ENCODE measurements around the gene DGKB.

DGKB gene

DNA sequence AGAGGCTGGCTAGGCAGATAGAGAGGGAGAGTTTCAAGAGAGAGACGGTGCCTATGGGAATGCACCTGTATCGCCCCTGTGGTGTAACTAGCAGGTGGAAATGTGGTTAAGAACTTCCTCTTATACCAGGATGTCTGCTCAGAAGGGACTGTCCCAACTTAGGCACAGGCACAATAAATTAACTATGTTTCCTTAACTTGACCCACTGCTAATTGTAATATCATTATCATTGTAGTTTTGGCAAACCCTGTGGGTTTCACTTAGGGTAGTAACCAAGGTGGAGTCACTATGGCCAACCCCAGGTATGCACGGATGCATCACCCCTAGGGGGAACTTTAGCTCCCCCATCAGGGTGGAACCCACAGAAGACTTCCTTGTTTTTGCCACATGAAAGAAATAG lies 455.7 kb downstream of the DGKB start:
- Histone ChIP-seq H3K36me3 (ENCODE audit: control insufficient read depth in 1 of 2, insufficient read depth in 2 of 2, low read length in 2 of 2) (no peaks in the 10 kb centered on the region), H3K4me3 (ENCODE audit: low read depth in 1 of 2, low read length in 2 of 2) (no peak overlapping the region), H3K4me1 (ENCODE audit: control insufficient read depth in 1 of 2, insufficient read depth in 2 of 2, low read length in 2 of 2) (no peaks in the 10 kb centered on the region), H3K9me3 (ENCODE audit: control insufficient read depth in 1 of 2, low read length in 2 of 2) (no peaks in the 10 kb centered on the region), H3K27ac (ENCODE audit: low read length) (no peak overlapping the region), H3K27me3 (ENCODE audit: low read depth, low read length) (no peaks in the 10 kb centered on the region)

DNA sequence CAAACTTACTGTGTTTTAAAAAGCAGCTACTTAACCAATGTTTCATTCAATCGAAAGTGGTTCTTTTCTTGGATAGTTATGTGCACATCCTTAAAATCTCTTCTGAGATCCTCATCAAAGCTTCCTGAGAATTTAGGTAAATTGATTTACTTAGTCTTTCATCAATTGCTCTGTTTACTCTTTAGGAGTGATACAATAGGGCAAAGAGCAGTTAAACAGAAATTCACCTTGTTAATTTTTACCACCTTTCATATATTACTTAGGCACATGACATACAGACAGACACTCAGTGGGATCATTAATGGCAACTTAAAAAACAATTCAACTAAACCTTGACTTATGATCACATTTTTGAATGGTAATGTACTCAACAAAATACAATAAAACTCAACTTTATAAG lies 456.3 kb downstream of the DGKB start:
- H3K27ac ChIP-seq (ENCODE audit: low read length): no peak overlapping the region

DNA sequence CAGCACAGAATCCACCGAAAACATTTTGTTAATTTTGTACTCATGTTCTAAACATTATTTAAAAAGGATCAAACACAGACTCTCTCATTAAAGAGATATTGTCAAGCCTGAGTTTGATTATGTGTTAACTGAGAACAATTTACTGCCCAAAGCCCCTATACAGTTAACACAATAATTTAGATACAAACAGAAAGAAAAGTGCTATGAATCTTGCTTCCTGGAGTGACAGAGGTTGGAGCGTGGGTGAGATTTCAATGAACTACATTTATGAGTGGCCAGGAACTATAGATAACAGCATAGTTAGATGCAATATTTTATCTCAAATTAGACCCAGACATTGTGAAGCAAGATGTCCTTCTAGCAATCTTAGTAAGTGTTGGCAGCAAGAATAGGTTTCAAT lies 464.2 kb downstream of the DGKB start:
- Histone ChIP-seq H3K4me1 (ENCODE audit: control insufficient read depth in 1 of 2, insufficient read depth in 2 of 2, low read length in 2 of 2) (peaks cover 0 to 3% of the 10 kb centered on the region in 2 donors), H3K9me3 (ENCODE audit: control insufficient read depth in 1 of 2, low read length in 2 of 2) (no peaks in the 10 kb centered on the region), H3K4me3 (ENCODE audit: low read depth in 1 of 2, low read length in 2 of 2) (no peak overlapping the region), H3K27me3 (ENCODE audit: low read depth, low read length) (no peaks in the 10 kb centered on the region), H3K36me3 (ENCODE audit: control insufficient read depth in 1 of 2, insufficient read depth in 2 of 2, low read length in 2 of 2) (no peaks in the 10 kb centered on the region), H3K27ac (ENCODE audit: low read length) (no peak overlapping the region)

More for the DNA sequence above, 456.3 kb downstream of the DGKB start:
- Histone ChIP-seq H3K27me3 (ENCODE audit: low read depth, low read length) (no peaks in the 10 kb centered on the region), H3K9me3 (ENCODE audit: control insufficient read depth in 1 of 2, low read length in 2 of 2) (no peaks in the 10 kb centered on the region), H3K4me3 (ENCODE audit: low read depth in 1 of 2, low read length in 2 of 2) (no peak overlapping the region), H3K36me3 (ENCODE audit: control insufficient read depth in 1 of 2, insufficient read depth in 2 of 2, low read length in 2 of 2) (no peaks in the 10 kb centered on the region), H3K4me1 (ENCODE audit: control insufficient read depth in 1 of 2, insufficient read depth in 2 of 2, low read length in 2 of 2) (no peaks in the 10 kb centered on the region)

DNA sequence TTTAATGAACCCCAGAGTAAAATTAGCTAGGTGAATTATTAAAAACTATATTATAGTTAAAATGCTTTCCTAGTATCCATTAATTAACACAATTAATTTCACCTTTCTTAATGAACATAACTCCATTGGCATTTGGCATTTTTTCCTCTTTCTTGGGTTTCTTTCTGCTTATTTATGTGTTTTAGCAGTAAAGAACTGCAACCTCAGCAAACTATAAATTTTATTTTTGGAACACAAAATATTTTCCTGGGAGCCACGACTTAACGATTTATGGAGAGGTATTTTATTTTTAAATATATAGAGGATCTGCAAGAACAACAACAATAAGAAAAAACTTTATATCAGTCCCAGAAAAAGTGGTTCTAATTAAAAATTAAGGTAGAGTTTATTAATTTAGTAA lies 465.7 kb downstream of the DGKB start:
- no peaks in the 10 kb centered on the region for H3K36me3 ChIP-seq (ENCODE audit: control insufficient read depth in 1 of 2, insufficient read depth in 2 of 2, low read length in 2 of 2)
- H3K4me3 ChIP-seq (ENCODE audit: low read depth in 1 of 2, low read length in 2 of 2): no peak overlapping the region
- no peaks in the 10 kb centered on the region for H3K27me3 ChIP-seq (ENCODE audit: low read depth, low read length)
- peaks cover 0 to 3% of the 10 kb centered on the region in 2 donors for H3K4me1 ChIP-seq (ENCODE audit: control insufficient read depth in 1 of 2, insufficient read depth in 2 of 2, low read length in 2 of 2)
- no peak overlapping the region for H3K27ac ChIP-seq (ENCODE audit: low read length)
- H3K9me3 ChIP-seq (ENCODE audit: control insufficient read depth in 1 of 2, low read length in 2 of 2): no peaks in the 10 kb centered on the region

DNA sequence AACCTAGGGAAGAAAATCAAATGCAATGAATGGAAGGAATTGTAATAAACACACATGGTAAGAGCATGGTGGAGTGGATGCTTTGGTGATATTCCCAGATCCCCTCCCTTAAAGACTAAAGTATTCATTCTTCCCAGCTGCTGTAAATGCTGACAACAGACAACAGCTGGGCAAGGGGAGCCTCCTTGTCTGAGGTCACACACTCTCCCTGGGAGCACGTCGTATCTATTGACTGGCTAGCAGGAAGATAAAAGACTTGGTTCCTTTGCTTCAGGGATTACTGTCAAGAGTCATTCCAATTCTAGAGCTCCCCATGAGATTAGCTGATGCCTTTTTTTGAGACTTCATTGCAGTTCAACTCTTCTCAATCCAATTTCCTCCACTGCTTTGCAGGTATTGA lies 469.6 kb downstream of the DGKB start:
- Histone ChIP-seq H3K9me3 (ENCODE audit: control insufficient read depth in 1 of 2, low read length in 2 of 2) (no peaks in the 10 kb centered on the region), H3K4me1 (ENCODE audit: control insufficient read depth in 1 of 2, insufficient read depth in 2 of 2, low read length in 2 of 2) (no peaks in the 10 kb centered on the region), H3K4me3 (ENCODE audit: low read depth in 1 of 2, low read length in 2 of 2) (no peak overlapping the region), H3K27me3 (ENCODE audit: low read depth, low read length) (no peaks in the 10 kb centered on the region), H3K27ac (ENCODE audit: low read length) (no peak overlapping the region), H3K36me3 (ENCODE audit: control insufficient read depth in 1 of 2, insufficient read depth in 2 of 2, low read length in 2 of 2) (no peaks in the 10 kb centered on the region)

DNA sequence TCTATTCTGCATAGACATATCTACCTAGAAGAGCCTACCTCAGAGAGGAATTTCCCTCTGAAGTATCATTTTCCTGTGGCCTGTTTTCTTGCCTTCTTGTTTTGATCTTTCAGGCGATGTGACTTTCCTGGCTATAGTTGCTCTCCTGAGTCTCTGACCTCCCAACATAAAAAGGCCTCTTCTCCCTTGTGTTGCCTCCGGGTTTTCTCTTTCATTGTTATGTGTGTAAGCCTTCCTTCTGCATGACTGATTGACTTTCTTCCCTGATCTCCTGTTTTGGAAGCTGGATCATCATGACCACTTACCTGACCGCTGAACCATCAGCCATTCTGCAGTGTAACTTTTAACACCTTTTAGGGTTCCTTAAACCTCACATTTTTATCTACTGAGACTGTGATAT lies 471.6 kb downstream of the DGKB start:
- Histone ChIP-seq H3K27me3 (ENCODE audit: low read depth, low read length) (no peaks in the 10 kb centered on the region), H3K27ac (ENCODE audit: low read length) (no peak overlapping the region), H3K4me1 (ENCODE audit: control insufficient read depth in 1 of 2, insufficient read depth in 2 of 2, low read length in 2 of 2) (no peaks in the 10 kb centered on the region), H3K9me3 (ENCODE audit: control insufficient read depth in 1 of 2, low read length in 2 of 2) (no peaks in the 10 kb centered on the region), H3K4me3 (ENCODE audit: low read depth in 1 of 2, low read length in 2 of 2) (no peak overlapping the region), H3K36me3 (ENCODE audit: control insufficient read depth in 1 of 2, insufficient read depth in 2 of 2, low read length in 2 of 2) (no peaks in the 10 kb centered on the region)

DNA sequence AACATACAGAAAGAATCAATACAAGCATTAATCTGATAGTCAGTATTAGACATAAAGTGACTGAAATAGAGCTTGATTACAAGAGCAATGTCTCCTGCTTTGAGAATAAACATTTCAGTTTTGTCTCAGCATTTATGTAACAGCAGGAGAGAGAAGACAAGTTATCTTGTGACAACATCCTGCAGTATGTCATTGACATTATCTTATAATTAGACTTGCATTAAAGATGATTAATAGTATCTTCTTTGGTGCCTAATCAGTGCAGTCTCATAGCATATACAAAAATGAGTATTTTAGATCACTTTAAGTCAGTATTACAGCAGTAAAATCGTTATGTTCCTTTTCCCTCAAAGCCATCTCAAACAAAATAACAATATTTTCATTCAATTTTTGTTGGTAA lies 477.0 kb downstream of the DGKB start:
- H3K4me1 ChIP-seq (ENCODE audit: control insufficient read depth in 1 of 2, insufficient read depth in 2 of 2, low read length in 2 of 2): no peaks in the 10 kb centered on the region
- no peaks in the 10 kb centered on the region for H3K9me3 ChIP-seq (ENCODE audit: control insufficient read depth in 1 of 2, low read length in 2 of 2)
- H3K27ac ChIP-seq (ENCODE audit: low read length): no peak overlapping the region
- H3K4me3 ChIP-seq (ENCODE audit: low read depth in 1 of 2, low read length in 2 of 2): no peak overlapping the region
- no peaks in the 10 kb centered on the region for H3K36me3 ChIP-seq (ENCODE audit: control insufficient read depth in 1 of 2, insufficient read depth in 2 of 2, low read length in 2 of 2)
- no peaks in the 10 kb centered on the region for H3K27me3 ChIP-seq (ENCODE audit: low read depth, low read length)

DNA sequence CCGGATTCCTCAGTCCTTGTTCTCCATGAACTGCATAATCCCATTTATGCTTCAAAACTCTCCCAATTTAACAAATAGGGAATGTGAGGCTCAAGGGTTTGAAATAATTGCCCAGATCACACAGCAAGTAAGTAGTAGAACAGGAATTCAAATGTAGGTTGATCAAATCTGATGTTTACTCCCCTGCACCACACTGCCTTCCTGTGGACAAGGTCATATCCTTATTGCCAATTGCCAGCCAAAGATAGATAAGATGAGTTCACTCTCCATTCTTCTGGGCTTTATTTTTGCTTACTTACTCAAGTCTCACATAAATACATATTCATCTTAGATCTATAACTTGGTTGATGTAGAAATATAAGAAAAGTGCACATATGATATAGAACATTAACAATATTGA lies 477.9 kb downstream of the DGKB start:
- Histone ChIP-seq H3K4me3 (ENCODE audit: low read depth in 1 of 2, low read length in 2 of 2) (no peak overlapping the region), H3K36me3 (ENCODE audit: control insufficient read depth in 1 of 2, insufficient read depth in 2 of 2, low read length in 2 of 2) (no peaks in the 10 kb centered on the region), H3K4me1 (ENCODE audit: control insufficient read depth in 1 of 2, insufficient read depth in 2 of 2, low read length in 2 of 2) (no peaks in the 10 kb centered on the region), H3K27ac (ENCODE audit: low read length) (no peak overlapping the region), H3K27me3 (ENCODE audit: low read depth, low read length) (no peaks in the 10 kb centered on the region), H3K9me3 (ENCODE audit: control insufficient read depth in 1 of 2, low read length in 2 of 2) (no peaks in the 10 kb centered on the region)

DNA sequence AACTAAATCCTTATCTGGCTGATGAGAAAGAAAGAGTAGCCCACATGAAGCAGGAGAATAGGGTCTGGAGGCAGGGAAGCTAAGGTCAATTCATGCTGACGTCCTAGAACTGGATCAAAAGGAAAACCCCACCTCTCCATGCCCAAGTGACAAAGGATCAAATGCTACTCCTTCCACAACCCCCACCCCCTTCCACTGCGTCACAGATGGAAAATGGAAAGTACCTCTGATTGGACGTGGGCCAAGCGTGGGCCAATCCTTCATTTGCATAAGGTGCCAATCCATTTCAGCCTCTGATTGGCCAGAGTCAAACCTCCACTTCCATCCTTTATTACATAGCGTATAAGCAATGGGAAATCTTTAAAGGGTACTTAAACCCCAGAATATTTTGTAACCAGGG lies 481.8 kb downstream of the DGKB start:
- Histone ChIP-seq H3K27me3 (ENCODE audit: low read depth, low read length) (no peaks in the 10 kb centered on the region), H3K9me3 (ENCODE audit: control insufficient read depth in 1 of 2, low read length in 2 of 2) (no peaks in the 10 kb centered on the region), H3K36me3 (ENCODE audit: control insufficient read depth in 1 of 2, insufficient read depth in 2 of 2, low read length in 2 of 2) (no peaks in the 10 kb centered on the region), H3K4me3 (ENCODE audit: low read depth in 1 of 2, low read length in 2 of 2) (no peak overlapping the region), H3K4me1 (ENCODE audit: control insufficient read depth in 1 of 2, insufficient read depth in 2 of 2, low read length in 2 of 2) (no peaks in the 10 kb centered on the region), H3K27ac (ENCODE audit: low read length) (no peak overlapping the region)

DNA sequence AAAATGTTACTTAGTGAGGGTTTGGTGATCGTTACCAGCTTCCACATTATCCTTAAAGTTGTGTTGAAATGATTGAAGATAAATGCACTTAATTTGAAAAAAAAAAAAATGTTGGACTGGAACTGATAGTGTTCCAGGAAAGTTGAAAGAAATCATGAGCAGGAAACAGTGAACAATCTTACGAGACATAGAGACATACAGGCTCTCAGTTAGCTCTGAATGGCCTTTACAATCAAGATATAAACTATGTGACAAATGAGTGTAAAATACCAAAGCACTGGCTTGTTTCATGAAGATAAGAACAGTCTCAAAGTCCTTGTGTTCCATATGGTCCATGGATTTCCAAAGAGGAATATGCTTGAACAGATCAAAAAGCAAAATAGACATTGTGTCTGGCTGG lies 483.0 kb downstream of the DGKB start:
- H3K9me3 ChIP-seq (ENCODE audit: control insufficient read depth in 1 of 2, low read length in 2 of 2): no peaks in the 10 kb centered on the region

DNA sequence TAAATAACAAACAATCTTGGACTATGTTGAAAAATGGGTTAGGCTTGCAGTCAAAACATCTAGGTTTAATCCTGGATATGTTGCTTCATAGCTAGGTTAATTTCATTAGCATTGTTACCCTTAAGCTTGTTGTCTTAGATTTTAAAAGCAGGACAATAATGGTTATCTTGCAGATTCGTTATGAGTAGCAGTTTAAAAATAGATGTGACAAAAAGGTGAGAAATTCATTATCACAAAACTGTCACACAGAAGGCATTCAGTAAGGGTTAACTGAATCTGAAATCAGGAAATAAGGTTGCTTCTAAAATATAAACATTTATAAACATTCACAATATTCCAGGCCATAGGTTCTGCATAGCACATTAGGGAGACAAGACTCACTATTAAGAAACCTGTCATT lies 483.9 kb downstream of the DGKB start:
- H3K27ac ChIP-seq (ENCODE audit: low read length): no peak overlapping the region
- no peak overlapping the region for H3K4me3 ChIP-seq (ENCODE audit: low read depth in 1 of 2, low read length in 2 of 2)
- no peaks in the 10 kb centered on the region for H3K36me3 ChIP-seq (ENCODE audit: control insufficient read depth in 1 of 2, insufficient read depth in 2 of 2, low read length in 2 of 2)
- H3K9me3 ChIP-seq (ENCODE audit: control insufficient read depth in 1 of 2, low read length in 2 of 2): no peaks in the 10 kb centered on the region
- no peaks in the 10 kb centered on the region for H3K27me3 ChIP-seq (ENCODE audit: low read depth, low read length)
- H3K4me1 ChIP-seq (ENCODE audit: control insufficient read depth in 1 of 2, insufficient read depth in 2 of 2, low read length in 2 of 2): no peaks in the 10 kb centered on the region

More for the DNA sequence above, 483.0 kb downstream of the DGKB start:
- H3K4me1 ChIP-seq (ENCODE audit: control insufficient read depth in 1 of 2, insufficient read depth in 2 of 2, low read length in 2 of 2): no peaks in the 10 kb centered on the region
- no peak overlapping the region for H3K27ac ChIP-seq (ENCODE audit: low read length)
- no peaks in the 10 kb centered on the region for H3K36me3 ChIP-seq (ENCODE audit: control insufficient read depth in 1 of 2, insufficient read depth in 2 of 2, low read length in 2 of 2)
- H3K27me3 ChIP-seq (ENCODE audit: low read depth, low read length): no peaks in the 10 kb centered on the region
- H3K4me3 ChIP-seq (ENCODE audit: low read depth in 1 of 2, low read length in 2 of 2): no peak overlapping the region

DNA sequence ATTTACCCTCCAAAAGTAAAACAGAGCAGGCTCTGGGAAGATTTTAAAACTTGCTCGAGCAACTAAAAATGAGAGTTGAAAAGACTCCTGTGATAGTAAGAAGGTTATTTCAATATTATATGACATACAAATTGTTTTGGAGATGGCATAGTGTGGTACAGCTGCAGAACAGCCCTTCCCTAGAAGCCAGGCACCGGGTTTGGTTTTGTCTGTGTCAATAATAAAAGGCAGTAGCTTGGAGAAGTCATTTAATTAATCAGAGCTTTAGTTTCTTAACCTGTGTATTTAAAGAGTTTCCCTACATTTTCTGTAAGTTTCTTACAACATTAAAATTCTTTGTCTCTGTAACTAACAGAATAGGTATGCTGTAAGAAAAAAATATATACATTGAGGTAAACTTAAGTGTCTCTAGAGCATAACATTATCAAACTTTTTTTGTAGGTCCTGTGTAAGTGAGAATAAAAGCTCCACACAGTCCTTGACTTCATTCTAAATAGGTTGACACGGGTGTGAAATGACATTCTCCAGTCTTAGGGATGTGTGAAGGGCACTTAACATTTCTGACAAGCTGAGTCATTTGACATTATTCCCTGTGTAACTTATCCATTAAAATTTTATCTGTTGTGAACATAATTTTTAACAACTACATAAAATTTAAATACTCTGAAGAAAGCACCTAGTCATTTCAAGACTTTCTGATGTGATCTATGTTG lies 488.1 kb downstream of the DGKB start:
- H3K4me3 ChIP-seq (ENCODE audit: low read depth in 1 of 2, low read length in 2 of 2): no peak overlapping the region
- H3K36me3 ChIP-seq (ENCODE audit: control insufficient read depth in 1 of 2, insufficient read depth in 2 of 2, low read length in 2 of 2): no peaks in the 10 kb centered on the region
- H3K27ac ChIP-seq (ENCODE audit: low read length): no peak overlapping the region
- H3K4me1 ChIP-seq (ENCODE audit: control insufficient read depth in 1 of 2, insufficient read depth in 2 of 2, low read length in 2 of 2): no peaks in the 10 kb centered on the region
- no peaks in the 10 kb centered on the region for H3K27me3 ChIP-seq (ENCODE audit: low read depth, low read length)
- no peaks in the 10 kb centered on the region for H3K9me3 ChIP-seq (ENCODE audit: control insufficient read depth in 1 of 2, low read length in 2 of 2)

Measured in muscle layer of duodenum (tissue), 2 donors.